ENCODE measurements around the gene UAP1L1.
"Not testable (repeated sequence)": the region's sequence is repeated elsewhere in the genome, so short reads cannot be mapped to it uniquely, and the experiment has no call there.

Gene UAP1L1

GRCh38 chr9:137077010-137077747 is at the start of gene UAP1L1:
TSS of gene UAP1L1 (plus strand) at chr9:137077517. CDS start at chr9:137077533, 16 bp downstream.
- DNase-seq (ENCODE audit: low spot score) = peak; percentile 83

- peak; percentile 95 for DNase-seq (ENCODE audit: low spot score)
These were observed 48.9 kb upstream of the UAP1L1 start for GRCh38 chr9:137028263-137029057.

GRCh38 chr9:137029058-137029936 is 48.0 kb upstream of the UAP1L1 start:
- peak; percentile 76 for DNase-seq (ENCODE audit: low spot score)

- DNase-seq (ENCODE audit: low spot score) = no peak
These were observed 47.3 kb upstream of the UAP1L1 start for GRCh38 chr9:137030006-137030405.

GRCh38 chr9:137030538-137031527 is 46.5 kb upstream of the UAP1L1 start:
- DNase-seq (ENCODE audit: low spot score) = no peak

GRCh38 chr9:137031904-137032640 is 45.2 kb upstream of the UAP1L1 start, which contains the start of gene FUT7:
TSS of gene FUT7 (minus strand) at chr9:137032088. CDS start at chr9:137031991, 97 bp downstream.
- peak; percentile 61 for DNase-seq (ENCODE audit: low spot score)

GRCh38 chr9:137032858-137033257 is 44.5 kb upstream of the UAP1L1 start:
- no peak for DNase-seq (ENCODE audit: low spot score)

GRCh38 chr9:137033481-137033880 is 43.8 kb upstream of the UAP1L1 start:
- DNase-seq (ENCODE audit: low spot score) = not testable (repeated sequence)

GRCh38 chr9:137034039-137034708 is 43.1 kb upstream of the UAP1L1 start:
- DNase-seq (ENCODE audit: low spot score) = no peak

GRCh38 chr9:137034709-137035506 is 42.4 kb upstream of the UAP1L1 start:
- peak; percentile 90 for DNase-seq (ENCODE audit: low spot score)

- peak; percentile 63 for DNase-seq (ENCODE audit: low spot score)
These were observed 41.8 kb upstream of the UAP1L1 start for GRCh38 chr9:137035507-137035834.

- DNase-seq (ENCODE audit: low spot score) = no peak
These were observed 41.4 kb upstream of the UAP1L1 start for GRCh38 chr9:137035937-137036336.

GRCh38 chr9:137037035-137037434 is 40.3 kb upstream of the UAP1L1 start:
- DNase-seq (ENCODE audit: low spot score) = no peak

- DNase-seq (ENCODE audit: low spot score) = no peak
These were observed 39.8 kb upstream of the UAP1L1 start for GRCh38 chr9:137037483-137037882.

GRCh38 chr9:137038916-137039315 is 38.4 kb upstream of the UAP1L1 start:
- DNase-seq (ENCODE audit: low spot score) = no peak

- DNase-seq (ENCODE audit: low spot score) = no peak
These were observed 37.5 kb upstream of the UAP1L1 start for GRCh38 chr9:137039611-137040366.

GRCh38 chr9:137040568-137040967 is 36.7 kb upstream of the UAP1L1 start:
- DNase-seq (ENCODE audit: low spot score) = no peak

GRCh38 chr9:137041124-137041523 is 36.2 kb upstream of the UAP1L1 start:
- no peak for DNase-seq (ENCODE audit: low spot score)
